HG03064 (cell line): ENCODE measurements around the gene ZNF213.

Source experiments
- ATAC-seq: cut with Tn5 transposase; IDR thresholded peaks from one replicate; pipeline ENCODE4 v1.9.1; 2021; ENCODE audit warnings: low read depth; ENCODE audit not compliant: unreplicated experiment

ZNF213 gene

DNA sequence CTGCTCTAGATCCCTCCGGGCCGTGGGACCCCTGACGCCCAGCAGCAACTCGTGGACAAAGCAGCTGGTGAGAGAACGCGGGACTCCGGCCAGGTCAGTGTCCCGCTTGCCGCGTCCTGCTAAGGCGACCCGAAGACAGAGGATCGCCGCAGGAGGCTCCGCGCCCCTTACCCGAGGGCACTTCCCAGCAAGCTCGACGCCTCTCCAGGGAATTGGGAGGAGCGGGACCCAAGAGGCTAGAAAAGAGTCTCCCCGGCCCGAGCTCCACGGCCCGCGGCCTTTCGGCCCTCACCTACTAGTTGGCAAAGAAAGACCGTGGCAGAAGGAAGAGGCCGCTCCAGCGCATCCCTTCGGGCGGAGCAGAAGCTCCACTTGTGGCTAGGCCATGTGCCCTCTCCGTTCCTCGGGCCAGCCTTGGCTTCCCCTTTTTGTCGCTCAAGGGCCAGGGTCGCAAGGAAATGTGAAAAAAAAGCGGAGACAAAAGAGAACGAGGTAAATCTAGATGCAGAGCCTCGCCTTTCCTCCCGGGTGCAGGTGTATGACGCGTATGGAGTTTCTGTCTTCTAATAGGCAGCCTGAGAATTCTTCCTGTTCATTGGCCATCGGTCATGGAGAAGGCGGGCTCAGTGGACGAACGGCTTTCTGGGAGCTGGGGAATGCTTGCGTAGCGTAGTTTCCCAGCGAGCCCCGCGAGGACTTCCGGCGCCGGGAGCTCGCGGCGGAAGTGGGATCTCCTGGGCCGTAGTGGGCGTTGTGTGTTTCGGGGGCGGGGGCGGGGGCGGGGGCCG is at the start of gene ZNF213:
Gene ZNF213 (plus strand): TSS at position 692 of the 788 bp plus-strand sequence. CDS start 2,252 bp downstream, outside the sequence.
- peak; percentile 76 for ATAC-seq

DNA sequence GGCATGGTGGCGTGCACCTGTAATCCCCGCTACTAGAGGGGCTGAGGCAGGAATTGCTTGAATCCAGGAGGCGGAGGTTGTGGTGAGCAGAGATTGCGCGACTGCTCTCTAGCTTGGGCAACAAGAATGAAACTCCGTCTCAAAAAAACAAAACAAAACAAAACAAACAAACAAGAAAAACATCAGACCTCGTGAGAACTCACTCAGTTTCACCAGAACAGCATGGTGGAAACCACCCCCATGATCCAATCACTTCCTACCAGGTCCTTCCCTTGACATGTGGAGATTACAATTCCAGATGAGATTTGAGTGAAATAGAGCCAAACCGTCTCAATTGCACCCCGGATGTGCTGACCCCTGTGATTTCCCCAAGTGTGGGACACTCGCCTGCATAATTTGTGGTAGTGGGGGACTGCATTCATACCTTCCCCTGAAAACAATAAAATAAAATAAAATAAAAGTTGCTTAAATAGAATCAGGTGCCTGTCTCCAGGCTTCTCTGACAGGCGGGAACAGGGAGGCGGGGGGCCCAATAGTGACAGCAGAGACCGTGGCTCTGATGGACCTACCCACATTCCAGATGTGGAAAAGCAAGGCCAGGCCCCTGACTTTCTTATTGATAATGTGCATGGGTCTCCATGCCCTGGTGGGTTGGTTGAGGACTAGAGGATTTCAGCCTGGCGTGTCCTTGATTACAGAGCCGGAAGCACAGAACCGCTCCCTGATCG is 48.8 kb upstream of the ZNF213 start:
- ATAC-seq: no peak

GRCh38 chr16:3086596-3087242 is 48.1 kb upstream of the ZNF213 start:
- no peak for ATAC-seq

DNA sequence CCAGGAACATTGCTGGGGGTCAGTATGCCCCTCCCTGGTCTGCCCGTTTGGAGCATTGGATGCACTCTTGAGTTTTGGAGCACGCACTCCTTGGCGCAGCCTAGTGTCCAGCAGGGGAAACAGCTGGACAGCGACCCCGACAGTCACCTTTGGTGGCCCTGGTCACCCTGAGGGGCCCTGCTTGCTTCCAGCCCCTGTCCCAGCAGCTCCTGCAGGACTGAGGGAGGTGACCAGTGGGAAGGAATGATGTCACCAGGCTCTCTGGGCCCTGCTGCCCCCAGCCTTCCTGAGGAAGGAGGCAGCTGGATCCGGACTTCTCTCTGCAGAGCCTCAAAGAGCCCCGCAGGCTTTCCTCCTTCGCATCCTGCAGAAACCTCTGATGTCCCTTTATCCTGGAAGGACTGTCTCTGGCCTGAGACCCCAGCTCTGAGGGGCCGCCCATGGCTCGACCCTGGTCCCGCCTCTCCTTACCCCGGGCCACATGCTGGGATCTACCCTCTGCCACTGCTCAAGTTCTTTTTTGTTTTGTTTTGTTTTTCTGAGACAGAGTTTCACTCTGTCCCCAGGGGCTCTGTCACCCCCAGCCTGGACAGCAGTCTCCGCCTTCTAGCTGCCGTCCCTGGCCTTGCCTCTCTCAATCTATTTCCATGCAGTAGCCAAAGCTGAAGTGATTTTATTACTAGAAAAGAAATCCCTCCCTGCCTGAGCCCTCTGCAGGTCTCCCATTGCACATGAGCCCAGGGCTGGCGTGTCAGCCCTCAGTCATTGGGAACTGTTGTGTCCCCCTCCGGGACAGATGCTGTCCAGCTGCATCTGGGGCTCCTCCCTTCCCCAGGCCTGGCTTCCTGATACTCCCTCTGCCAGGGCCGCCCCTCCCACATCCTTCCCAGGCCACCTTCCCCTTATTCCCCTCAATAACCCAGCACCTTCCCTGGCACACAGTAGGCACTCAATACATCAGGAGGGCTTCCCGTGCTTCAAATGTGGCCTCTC is 47.3 kb upstream of the ZNF213 start:
- ATAC-seq: no peak

- ATAC-seq: no peak
These were observed 46.4 kb upstream of the ZNF213 start for GRCh38 chr16:3088450-3088849.

- no peak for ATAC-seq
These were observed 45.7 kb upstream of the ZNF213 start for GRCh38 chr16:3088925-3089716.

- no peak for ATAC-seq
These were observed 44.9 kb upstream of the ZNF213 start for GRCh38 chr16:3089717-3090592.

DNA sequence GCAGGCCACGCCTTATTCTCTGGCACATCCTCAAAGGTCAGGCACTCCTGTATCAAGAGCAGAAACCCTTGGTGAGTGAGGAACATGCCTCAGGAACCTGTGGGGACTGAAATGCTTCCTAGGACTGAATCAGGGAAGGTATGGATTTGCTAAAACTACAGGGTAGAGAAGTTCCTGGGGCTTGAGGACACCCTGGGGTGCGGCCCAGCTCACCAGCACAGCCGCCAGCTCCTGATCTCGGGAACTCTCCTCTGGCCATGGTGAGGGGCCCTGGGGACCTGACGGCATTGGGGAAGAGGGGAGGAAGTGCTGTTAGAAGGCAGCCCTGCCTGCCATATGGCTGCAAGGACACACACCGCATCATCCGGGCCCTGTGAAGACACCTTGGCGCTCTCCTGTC is 43.3 kb upstream of the ZNF213 start:
- no peak for ATAC-seq

GRCh38 chr16:3092501-3092941 is 42.3 kb upstream of the ZNF213 start:
- ATAC-seq: no peak

DNA sequence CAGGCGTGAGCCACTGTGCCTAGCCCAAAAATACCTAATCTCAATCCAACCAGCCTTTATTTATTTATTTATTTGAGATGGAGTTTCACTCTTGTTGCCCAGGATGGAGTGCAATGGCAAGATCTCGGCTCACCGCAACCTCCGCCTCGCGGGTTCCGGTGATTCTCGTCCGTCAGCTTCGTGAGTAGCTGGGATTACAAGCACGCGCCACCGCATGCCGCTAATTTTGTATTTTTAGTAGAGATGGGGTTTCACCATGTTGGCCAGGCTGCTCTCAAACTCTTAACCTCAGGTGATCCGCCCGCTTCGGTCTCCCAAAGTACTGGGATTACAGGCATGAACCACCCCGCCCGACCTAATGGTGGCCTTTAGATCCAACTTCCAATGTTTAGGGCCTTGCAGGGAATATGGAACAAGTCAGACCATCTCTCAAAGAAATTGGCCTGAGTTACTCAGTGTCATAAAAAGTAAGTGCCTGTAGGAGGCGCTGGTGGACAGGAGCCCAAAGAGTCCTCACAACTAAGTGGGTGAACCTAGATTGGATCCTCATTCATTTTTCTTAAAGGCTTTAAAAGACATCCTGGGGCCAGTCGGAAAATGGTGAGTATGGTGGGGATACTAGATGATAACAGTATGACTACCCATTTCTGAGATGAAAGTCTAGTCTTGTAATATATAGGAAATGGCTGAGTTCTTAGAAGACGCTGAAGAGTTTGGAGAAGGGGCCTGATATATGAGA is 40.4 kb upstream of the ZNF213 start:
- ATAC-seq: no peak

- no peak for ATAC-seq
These were observed 39.0 kb upstream of the ZNF213 start for GRCh38 chr16:3095869-3096268.

- no peak for ATAC-seq
These were observed 38.5 kb upstream of the ZNF213 start for GRCh38 chr16:3096362-3096761.

GRCh38 chr16:3097266-3097665 is 37.6 kb upstream of the ZNF213 start:
- ATAC-seq: no peak

- ATAC-seq: no peak
These were observed 36.1 kb upstream of the ZNF213 start, which contains the start of gene ZSCAN10 for GRCh38 chr16:3098459-3099394. Gene ZSCAN10 (minus strand): TSS chr16:3099294. CDS start chr16:3092937, 6,357 bp downstream.

DNA sequence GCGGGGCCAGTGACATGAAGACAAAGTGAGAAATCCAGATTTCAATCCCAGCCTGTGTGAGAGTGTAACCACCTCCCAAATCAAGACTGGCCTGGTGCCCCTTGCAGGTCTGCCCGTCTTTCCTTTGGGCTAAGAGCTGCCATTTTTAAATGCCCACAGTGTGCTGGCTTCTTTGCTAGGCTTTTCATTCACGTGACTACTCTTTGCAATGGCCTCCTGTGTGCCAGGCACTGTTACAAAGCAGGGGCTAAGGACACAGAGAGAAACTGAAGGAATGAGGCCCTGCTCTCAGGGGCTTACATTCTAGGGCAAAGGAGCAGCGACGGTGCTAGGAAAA is 35.5 kb upstream of the ZNF213 start:
- no peak for ATAC-seq

DNA sequence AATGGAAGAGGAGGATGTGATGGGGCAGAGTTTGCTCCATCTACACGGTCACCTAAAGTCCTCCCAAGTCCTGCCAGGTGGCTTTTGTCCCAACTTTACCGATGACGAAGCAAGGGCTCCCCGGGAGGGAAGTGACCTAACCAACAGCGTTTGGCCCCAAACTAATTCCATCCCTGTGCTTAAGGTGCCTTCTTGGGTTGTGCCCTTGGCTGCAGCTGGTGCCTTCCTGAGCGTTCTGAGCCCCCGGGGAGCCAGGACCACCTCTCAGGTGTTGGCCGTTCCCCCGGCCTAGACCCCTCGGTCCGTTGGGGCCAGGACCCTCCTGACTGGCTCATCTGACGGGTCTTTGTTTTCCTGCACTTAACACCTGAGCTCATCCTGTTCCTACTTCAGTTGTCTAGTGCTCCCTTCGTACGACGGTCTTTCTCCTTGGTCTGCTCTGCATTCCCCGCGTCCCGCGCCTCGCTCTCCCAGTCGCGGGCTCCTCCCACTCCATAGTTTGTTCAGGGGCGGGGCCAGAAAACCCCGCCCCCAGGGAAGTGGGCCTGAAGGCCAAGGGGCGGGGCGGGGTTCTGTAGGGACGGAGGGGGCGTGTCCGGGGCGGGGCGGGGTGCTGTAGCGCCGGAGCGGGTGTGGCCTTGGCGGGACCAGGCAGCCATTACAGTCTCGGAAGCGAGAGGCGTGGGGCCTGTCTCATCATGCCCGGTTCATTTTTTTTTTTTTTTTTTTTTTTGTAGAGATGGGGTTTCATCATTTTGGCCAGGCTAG is 34.9 kb upstream of the ZNF213 start:
- ATAC-seq: no peak
